Frontal cortex (tissue), 4 donors: ENCODE results near the gene GAPVD1. TPM values are rescaled to one million over a fixed set of nuclear protein-coding genes. Genes with fewer than 3 reads are reported as not detected.
"Not testable (repeated sequence)": the region's sequence is repeated elsewhere in the genome, so short reads cannot be mapped to it uniquely, and the experiment has no call there.

Source experiments
- DNase-seq, 2 donors: peaks; one replicate each; pipeline ENCODE4 v3.0.0; 2012; ENCODE audit warnings: low spot score in 2 of 2
- FAIRE-seq: peaks from 2 replicates; lab custom pipeline; 2012; peaks lifted over from hg19 to GRCh38; lab: Jason Lieb, UNC
- total RNA-seq: library from RNA; depleted of rRNA; stranded (reverse); fragments of >200 nt; gene quantifications from one replicate; pipeline ENCODE4 v1.2.3, GENCODE V29; 2014
- donor health status: control.
- donor health status: control.
- donor health status: control.

The GAPVD1 gene
- total RNA-seq, 1 donor from 2014 or later = 74.2 TPM

GRCh38 chr9:125246261-125246667 lies 15.4 kb upstream of the GAPVD1 start:
- FAIRE-seq (no peak), DNase-seq (no peak)

GRCh38 chr9:125254231-125254630 lies 7.4 kb upstream of the GAPVD1 start:
- DNase-seq (no peak), FAIRE-seq (no peak)

- no peak for DNase-seq
Measured at GRCh38 chr9:125255781-125256391, 5.7 kb upstream of the GAPVD1 start.

GRCh38 chr9:125258160-125258785 lies 3.4 kb upstream of the GAPVD1 start:
- FAIRE-seq (no peak), DNase-seq (no peak)

More at GRCh38 chr9:125255781-125256391, 5.7 kb upstream of the GAPVD1 start:
- no peak for FAIRE-seq

- FAIRE-seq = no peak
- no peak for DNase-seq
Measured at GRCh38 chr9:125258832-125259534, 2.6 kb upstream of the GAPVD1 start.

GRCh38 chr9:125260561-125260960 lies 1.1 kb upstream of the GAPVD1 start:
- DNase-seq = no peak

GRCh38 chr9:125262294-125262991 lies 817 bp downstream of the GAPVD1 start:
- DNase-seq (no peak), FAIRE-seq (no peak)

More at GRCh38 chr9:125260561-125260960, 1.1 kb upstream of the GAPVD1 start:
- no peak for FAIRE-seq

GRCh38 chr9:125264068-125264467 lies 2.4 kb downstream of the GAPVD1 start:
- not testable (repeated sequence) for FAIRE-seq, DNase-seq

GRCh38 chr9:125268394-125269013 lies 6.9 kb downstream of the GAPVD1 start:
- no peak for FAIRE-seq

GRCh38 chr9:125269014-125269397 lies 7.4 kb downstream of the GAPVD1 start:
- FAIRE-seq = no peak
- DNase-seq = no peak

More at GRCh38 chr9:125268394-125269013, 6.9 kb downstream of the GAPVD1 start:
- no peak for DNase-seq

GRCh38 chr9:125271081-125271480 lies 9.5 kb downstream of the GAPVD1 start:
- FAIRE-seq (no peak), DNase-seq (no peak)

- DNase-seq (no peak), FAIRE-seq (no peak)
Measured at GRCh38 chr9:125272697-125273096, 11.1 kb downstream of the GAPVD1 start.

- FAIRE-seq = no peak
Measured at GRCh38 chr9:125276771-125277170, 15.1 kb downstream of the GAPVD1 start.

GRCh38 chr9:125277411-125277810 lies 15.8 kb downstream of the GAPVD1 start:
- DNase-seq (no peak), FAIRE-seq (no peak)

More at GRCh38 chr9:125276771-125277170, 15.1 kb downstream of the GAPVD1 start:
- no peak for DNase-seq

- FAIRE-seq (no peak), DNase-seq (no peak)
Measured at GRCh38 chr9:125280945-125281344, 19.3 kb downstream of the GAPVD1 start.

- DNase-seq (no peak), FAIRE-seq (no peak)
Measured at GRCh38 chr9:125284855-125285254, 23.2 kb downstream of the GAPVD1 start.

- FAIRE-seq = not testable (repeated sequence)
Measured at GRCh38 chr9:125286935-125287433, 25.4 kb downstream of the GAPVD1 start.

GRCh38 chr9:125293134-125293533 lies 31.5 kb downstream of the GAPVD1 start:
- FAIRE-seq = no peak
- DNase-seq = no peak

More at GRCh38 chr9:125286935-125287433, 25.4 kb downstream of the GAPVD1 start:
- DNase-seq = not testable (repeated sequence)

- DNase-seq (no peak), FAIRE-seq (no peak)
Measured at GRCh38 chr9:125295657-125296056, 34.0 kb downstream of the GAPVD1 start.
